Hepatocyte (in vitro differentiated cells): ENCODE measurements around the gene PXMP4. TPM values are rescaled to one million over a fixed set of nuclear protein-coding genes. Genes with fewer than 3 reads are reported as not detected.

Source experiments
- DNase-seq: peaks from one replicate; pipeline ENCODE4 v3.0.0-alpha.2; 2016; ENCODE audit warnings: low spot score
- H2AFZ ChIP-seq: fragments of 200-600 bp; sonication (generic); 2 replicates; pipeline ENCODE4 v1.6.0; 2016; ENCODE audit warnings: antibody characterized with exemption, mild to moderate bottlenecking
- H3K27ac ChIP-seq: fragments of 200-600 bp; sonication (generic); 2 replicates; pipeline ENCODE4 v1.5.1; 2016; ENCODE audit warnings: mild to moderate bottlenecking
- H3K27me3 ChIP-seq: fragments of 200-600 bp; sonication (generic); 2 replicates; pipeline ENCODE4 v1.6.1; 2016
- H3K36me3 ChIP-seq: fragments of 200-600 bp; sonication (generic); replicated peaks from 2 replicates; pipeline ENCODE4 v1.5.1; 2016; ENCODE audit warnings: low read depth; ENCODE audit not compliant: insufficient read depth
- H3K4me1 ChIP-seq: fragments of 200-600 bp; sonication (generic); 2 replicates; pipeline ENCODE4 v1.5.1; 2016; ENCODE audit warnings: mild to moderate bottlenecking, moderate library complexity; ENCODE audit not compliant: insufficient read depth
- H3K4me2 ChIP-seq: fragments of 200-600 bp; sonication (generic); 2 replicates; pipeline ENCODE4 v1.6.0; 2016
- H3K4me3 ChIP-seq: fragments of 200-600 bp; sonication (generic); 2 replicates; pipeline ENCODE4 v1.5.1; 2016; ENCODE audit warnings: mild to moderate bottlenecking
- H3K79me2 ChIP-seq: fragments of 200-600 bp; sonication (generic); 2 replicates; pipeline ENCODE4 v1.6.0; 2017; ENCODE audit warnings: mild to moderate bottlenecking
- H3K9me2 ChIP-seq: fragments of 200-600 bp; sonication (generic); replicated peaks from 2 replicates; pipeline ENCODE4 v1.6.0; 2017; ENCODE audit warnings: mild to moderate bottlenecking; ENCODE audit not compliant: insufficient read depth
- H3K9me3 ChIP-seq: fragments of 200-600 bp; sonication (generic); 2 replicates; pipeline ENCODE4 v1.5.1; 2016; ENCODE audit warnings: low read depth, mild to moderate bottlenecking
- H4K20me1 ChIP-seq: fragments of 200-600 bp; sonication (generic); 2 replicates; pipeline ENCODE4 v1.6.0; 2016; ENCODE audit warnings: mild to moderate bottlenecking; ENCODE audit not compliant: insufficient read depth, poor library complexity, severe bottlenecking
- EZH2 ChIP-seq: fragments of 200-600 bp; sonication (generic); IDR thresholded peaks from 2 replicates; pipeline ENCODE4 v1.6.1; 2016; ENCODE audit warnings: antibody characterized with exemption, mild to moderate bottlenecking, borderline replicate concordance
- EZH2phosphoT487 ChIP-seq: fragments of 200-600 bp; sonication (generic); IDR thresholded peaks from one replicate; pipeline ENCODE4 v1.6.1; 2018; ENCODE audit warnings: antibody characterized with exemption, mild to moderate bottlenecking, low read depth, moderate library complexity; ENCODE audit not compliant: unreplicated experiment, severe bottlenecking
- WGBS: methylation state at CpG from one replicate; pipeline ENCODE4 v1.1.6; 2016; ENCODE audit warnings: low lambda C conversion rate; ENCODE audit errors: missing lambda C conversion rate; 5-methylcytosine and 5-hydroxymethylcytosine counted together
- polyA plus RNA-seq: library from polyadenylated mRNA; unstranded; fragments of >200 nt; fragmentation: Nextera tagmentation; extraction: Ambion mirVana; gene quantifications from 2 replicates; pipeline ENCODE4 v1.2.1, GENCODE V29; 2016
- total RNA-seq: library from RNA; depleted of rRNA; stranded (reverse); fragments of >200 nt; gene quantifications from 2 replicates; pipeline ENCODE4 v1.2.3, GENCODE V29; 2014
- TF ChIP-seq, protein P1 (sequence below): fragments of 200-600 bp; sonication (generic); IDR thresholded peaks from 2 replicates; pipeline ENCODE4 v1.5.1; 2016; ENCODE audit warnings: antibody characterized with exemption, mild to moderate bottlenecking; ENCODE audit not compliant: poor library complexity

Gene PXMP4
- total and polyA plus RNA-seq, 2 experiments from 2014 or later: 4.1 to 4.7 TPM

DNA sequence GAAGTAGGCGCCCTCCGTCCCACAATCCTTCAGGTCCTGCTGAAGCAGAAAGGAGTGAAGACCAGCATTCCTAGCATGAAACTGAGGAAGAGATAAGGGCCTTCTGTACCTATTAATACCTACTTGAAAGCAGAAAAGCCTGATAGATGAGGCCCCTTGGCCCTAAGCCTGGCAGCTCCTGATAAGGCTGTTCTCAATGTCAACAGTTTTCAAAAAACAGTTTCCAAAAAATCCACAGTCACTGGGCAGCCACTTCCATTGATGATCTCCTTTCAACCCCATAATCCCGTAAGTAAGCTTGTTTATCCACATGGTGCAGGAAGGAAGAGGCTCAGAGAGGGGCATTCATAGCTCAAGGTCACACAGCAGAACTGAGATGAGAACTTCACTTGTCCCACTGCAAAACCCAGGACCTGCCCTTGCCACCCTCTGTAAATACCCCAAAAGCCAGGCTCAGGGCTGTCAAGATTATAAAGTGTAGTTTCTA is 31.1 kb downstream of the PXMP4 start:
- H3K4me1 ChIP-seq: peaks cover 11% of the 10 kb centered on the region
- H4K20me1 ChIP-seq: no peaks in the 10 kb centered on the region
- no peak overlapping the region for H3K4me2 ChIP-seq
- H3K4me3 ChIP-seq: no peak overlapping the region
- peaks cover 11% of the 10 kb centered on the region for H3K79me2 ChIP-seq
- H3K27me3 ChIP-seq: no peaks in the 10 kb centered on the region
- H3K9me2 ChIP-seq: no peaks in the 10 kb centered on the region
- DNase-seq: no peak
- peak overlapping the region; percentile 16 for H3K27ac ChIP-seq
- H3K36me3 ChIP-seq: no peaks in the 10 kb centered on the region
- no peak overlapping the region for H2AFZ ChIP-seq
- TF ChIP-seq, protein P1, sequence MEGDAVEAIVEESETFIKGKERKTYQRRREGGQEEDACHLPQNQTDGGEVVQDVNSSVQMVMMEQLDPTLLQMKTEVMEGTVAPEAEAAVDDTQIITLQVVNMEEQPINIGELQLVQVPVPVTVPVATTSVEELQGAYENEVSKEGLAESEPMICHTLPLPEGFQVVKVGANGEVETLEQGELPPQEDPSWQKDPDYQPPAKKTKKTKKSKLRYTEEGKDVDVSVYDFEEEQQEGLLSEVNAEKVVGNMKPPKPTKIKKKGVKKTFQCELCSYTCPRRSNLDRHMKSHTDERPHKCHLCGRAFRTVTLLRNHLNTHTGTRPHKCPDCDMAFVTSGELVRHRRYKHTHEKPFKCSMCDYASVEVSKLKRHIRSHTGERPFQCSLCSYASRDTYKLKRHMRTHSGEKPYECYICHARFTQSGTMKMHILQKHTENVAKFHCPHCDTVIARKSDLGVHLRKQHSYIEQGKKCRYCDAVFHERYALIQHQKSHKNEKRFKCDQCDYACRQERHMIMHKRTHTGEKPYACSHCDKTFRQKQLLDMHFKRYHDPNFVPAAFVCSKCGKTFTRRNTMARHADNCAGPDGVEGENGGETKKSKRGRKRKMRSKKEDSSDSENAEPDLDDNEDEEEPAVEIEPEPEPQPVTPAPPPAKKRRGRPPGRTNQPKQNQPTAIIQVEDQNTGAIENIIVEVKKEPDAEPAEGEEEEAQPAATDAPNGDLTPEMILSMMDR: no peak
- TF ChIP-seq EZH2 (no peak), EZH2phosphoT487 (no peak)
- no peaks in the 10 kb centered on the region for H3K9me3 ChIP-seq
- 57% methylated on average over 3 of the region's 3 CpGs for WGBS

DNA sequence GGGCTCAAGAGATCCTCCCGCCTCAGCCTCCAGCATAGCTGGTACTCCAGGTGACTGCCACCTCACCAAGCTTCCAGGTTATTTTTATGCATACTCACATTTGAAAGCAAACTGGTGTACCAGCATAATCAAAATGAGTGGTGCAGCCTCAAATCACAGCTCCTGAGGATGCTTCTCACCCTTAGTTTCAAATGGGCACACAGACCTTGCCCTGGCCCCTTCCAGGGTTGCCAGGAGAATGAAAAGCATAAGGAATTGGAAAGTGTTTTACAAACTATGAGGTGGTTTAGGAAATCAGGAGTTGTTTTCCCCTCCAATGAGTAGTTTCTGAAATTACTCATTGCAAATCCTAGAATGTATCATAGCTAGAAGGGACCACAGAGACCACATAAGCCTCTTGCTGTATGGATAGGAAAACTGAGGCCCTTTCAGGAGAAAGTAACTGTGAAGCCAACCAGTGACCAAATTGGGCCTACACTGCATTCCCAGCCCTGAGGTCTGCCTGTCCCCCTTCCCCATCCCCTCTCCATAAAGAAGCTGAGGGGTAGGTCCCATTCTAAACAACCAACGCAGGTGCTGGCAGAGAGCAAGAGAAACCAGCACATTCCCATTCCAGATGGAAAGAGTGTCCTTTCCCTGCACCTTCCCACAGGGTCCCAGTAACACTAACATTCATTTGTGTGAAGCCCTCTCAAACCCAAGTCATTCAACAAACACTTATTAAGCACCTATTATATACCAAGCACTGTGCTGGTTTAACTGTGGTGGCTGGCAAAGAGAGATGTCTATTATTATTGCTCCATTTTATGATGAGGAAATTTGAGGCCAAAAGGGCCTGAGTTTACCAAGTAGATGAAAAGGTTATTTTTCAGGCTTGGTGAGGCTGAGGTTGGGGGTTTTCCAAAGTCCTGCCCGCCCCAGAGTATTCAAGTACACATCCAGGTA is 31.8 kb downstream of the PXMP4 start:
- TF ChIP-seq, protein P1: no peak
- no peaks in the 10 kb centered on the region for H4K20me1 ChIP-seq
- peak; percentile 60 for DNase-seq
- H3K27ac ChIP-seq: peak overlapping the region; percentile 16
- H3K4me2 ChIP-seq: no peak overlapping the region
- no peak overlapping the region for H2AFZ ChIP-seq
- H3K4me1 ChIP-seq: peaks cover 11% of the 10 kb centered on the region
- no peaks in the 10 kb centered on the region for H3K9me3 ChIP-seq
- H3K9me2 ChIP-seq: no peaks in the 10 kb centered on the region
- H3K4me3 ChIP-seq: no peak overlapping the region
- no peaks in the 10 kb centered on the region for H3K36me3 ChIP-seq
- H3K79me2 ChIP-seq: peaks cover 18% of the 10 kb centered on the region
- 81% methylated on average over 3 of the region's 3 CpGs for WGBS
- no peaks in the 10 kb centered on the region for H3K27me3 ChIP-seq

DNA sequence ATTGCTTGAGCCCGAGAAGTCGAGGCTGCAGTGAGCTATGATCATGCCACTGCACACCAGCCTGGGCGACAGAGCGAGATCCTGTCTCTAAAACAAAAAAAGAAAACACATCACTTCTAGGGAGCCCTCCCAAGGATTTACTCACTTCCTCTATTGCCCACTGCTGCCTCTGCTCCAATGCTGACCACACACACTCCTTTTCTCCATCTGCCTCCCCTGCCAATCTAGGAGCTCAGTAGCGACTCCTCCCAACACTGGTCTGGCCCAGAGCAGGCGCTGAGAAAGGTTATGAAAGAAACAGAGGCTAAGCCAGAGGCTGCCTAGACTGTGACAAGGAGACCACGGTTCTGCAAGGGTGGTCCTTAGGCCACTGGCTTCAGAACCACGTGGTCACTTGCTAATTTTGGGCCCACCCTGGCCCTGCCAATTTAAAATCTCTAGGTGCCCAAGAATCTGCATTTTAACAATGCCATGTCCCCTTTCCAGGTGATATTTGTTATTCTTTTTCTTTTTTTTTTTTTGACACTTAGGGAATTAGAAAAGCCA is 32.7 kb downstream of the PXMP4 start:
- peak; percentile 18 for DNase-seq
- Histone ChIP-seq H3K27ac (no peak overlapping the region), H3K4me1 (peaks cover 11% of the 10 kb centered on the region), H3K9me2 (no peaks in the 10 kb centered on the region), H3K4me3 (no peak overlapping the region), H2AFZ (no peak overlapping the region), H3K27me3 (no peaks in the 10 kb centered on the region), H4K20me1 (no peaks in the 10 kb centered on the region), H3K9me3 (no peaks in the 10 kb centered on the region), H3K36me3 (no peaks in the 10 kb centered on the region), H3K79me2 (peaks cover 26% of the 10 kb centered on the region), H3K4me2 (no peak overlapping the region)
- TF ChIP-seq EZH2phosphoT487: no peak
- WGBS: 89% methylated on average over 8 of the region's 8 CpGs

DNA sequence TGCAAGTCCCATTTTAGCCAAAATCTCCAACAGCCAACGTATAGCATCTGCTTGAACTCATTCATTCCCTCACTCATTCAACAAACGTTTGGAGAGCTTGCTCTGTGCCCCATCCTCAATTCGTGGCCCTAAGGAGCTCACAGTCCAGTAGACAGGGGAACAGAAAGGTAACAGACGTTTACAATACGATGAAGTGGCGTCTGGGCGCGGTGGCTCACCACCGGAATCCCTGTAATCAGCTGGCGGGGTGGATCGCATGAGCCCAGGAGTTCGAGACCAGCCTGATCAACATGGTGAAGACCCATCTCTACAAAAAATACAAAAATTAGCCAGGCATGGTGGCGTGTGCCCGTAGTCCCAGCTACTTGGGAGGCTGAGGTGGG is 33.1 kb downstream of the PXMP4 start:
- H3K9me3 ChIP-seq: no peaks in the 10 kb centered on the region

More for the DNA sequence above, 33.1 kb downstream of the PXMP4 start:
- 89% methylated on average over 14 of the region's 14 CpGs for WGBS
- H3K4me2 ChIP-seq: peak overlapping the region; percentile 72
- no peak overlapping the region for H3K4me3 ChIP-seq
- TF ChIP-seq, protein P1: no peak
- peak overlapping the region; percentile 69 for H2AFZ ChIP-seq
- H3K9me2 ChIP-seq: no peaks in the 10 kb centered on the region
- no peak for DNase-seq
- H3K79me2 ChIP-seq: peaks cover 30% of the 10 kb centered on the region
- H3K4me1 ChIP-seq: peaks cover 11% of the 10 kb centered on the region
- no peaks in the 10 kb centered on the region for H3K36me3 ChIP-seq
- no peaks in the 10 kb centered on the region for H4K20me1 ChIP-seq
- H3K27me3 ChIP-seq: no peaks in the 10 kb centered on the region
- H3K27ac ChIP-seq: no peak overlapping the region
